ENCODE results near the gene TGM3. TPM values are rescaled to one million over a fixed set of nuclear protein-coding genes. Genes with fewer than 3 reads are reported as not detected.

The TGM3 gene
- total RNA-seq, 1 experiment from 2014 or later = not detected

DNA sequence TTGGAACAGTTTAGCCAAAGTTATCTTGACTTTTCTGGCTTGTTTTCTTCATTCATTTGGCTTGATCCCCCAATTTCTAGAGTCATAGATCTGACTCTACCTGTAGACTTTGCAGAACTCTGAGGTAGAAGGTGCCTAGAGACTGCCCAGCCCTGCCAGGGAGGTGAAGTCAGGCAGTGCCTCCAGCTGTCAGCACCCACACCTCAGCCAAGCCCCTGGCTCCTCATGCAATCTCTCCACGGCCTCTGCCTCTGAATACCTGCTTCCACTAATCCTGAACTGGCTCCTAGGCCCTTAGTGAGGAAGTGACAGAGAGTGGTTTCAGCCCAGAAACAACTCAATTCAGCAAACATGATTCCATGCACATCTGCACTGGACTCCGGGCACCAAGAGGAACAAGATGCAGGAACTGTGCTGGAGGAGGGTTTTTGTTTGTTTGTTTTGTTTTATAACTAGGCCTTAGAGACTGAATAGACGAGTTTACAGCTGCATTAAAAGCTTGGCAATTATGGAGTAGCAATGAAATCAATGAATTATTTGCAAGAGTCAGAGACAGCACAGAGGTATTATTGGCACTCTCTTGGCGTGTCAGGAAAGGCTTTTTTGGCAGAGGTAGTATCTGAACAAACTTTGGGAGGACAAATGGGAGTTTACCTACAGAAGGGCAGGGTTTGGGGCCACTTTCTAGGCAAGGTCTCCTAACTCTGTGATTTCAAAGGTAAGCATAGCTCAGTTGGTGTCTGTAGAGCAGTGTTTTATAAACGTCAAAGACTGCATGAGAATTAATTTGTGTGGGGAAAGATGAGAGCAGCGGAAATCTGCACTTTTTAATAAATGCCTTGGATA lies 25.2 kb downstream of the TGM3 start:
- no peaks in the 10 kb centered on the region for H3K36me3 ChIP-seq (ENCODE audit: control insufficient read depth in 1 of 2, insufficient read depth in 2 of 2, low read length in 2 of 2)
- H3K9me3 ChIP-seq (ENCODE audit: control insufficient read depth in 1 of 2, insufficient read depth in 1 of 2, low read depth in 1 of 2, low read length in 2 of 2) = no peaks in the 10 kb centered on the region
- ATAC-seq = no peak
- TF ChIP-seq, protein P1, sequence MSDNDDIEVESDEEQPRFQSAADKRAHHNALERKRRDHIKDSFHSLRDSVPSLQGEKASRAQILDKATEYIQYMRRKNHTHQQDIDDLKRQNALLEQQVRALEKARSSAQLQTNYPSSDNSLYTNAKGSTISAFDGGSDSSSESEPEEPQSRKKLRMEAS (IDR thresholded peaks at IDR 0.05) = no peak
- no peak for TF ChIP-seq EZH2phosphoT487 (IDR thresholded peaks at IDR 0.05; ENCODE audit: borderline replicate concordance)
- TF ChIP-seq CEBPB (IDR thresholded peaks at IDR 0.05; ENCODE audit: low read depth) = no peak
- TF ChIP-seq TCF7L2 (IDR thresholded peaks at IDR 0.05; ENCODE audit: borderline replicate concordance, extremely low read depth, insufficient read depth, insufficient read length) = no peak
- no peak for TF ChIP-seq FOSL1 (IDR thresholded peaks at IDR 0.05; ENCODE audit: low read depth)
- TF ChIP-seq CTCF (IDR thresholded peaks at IDR 0.05 in 2 of 3, conservative IDR thresholded peaks at IDR 0.05 in 1 of 3; ENCODE audit: borderline replicate concordance in 1 of 3, insufficient read depth in 1 of 3, low read depth in 2 of 3, low read length in 2 of 3) = no peak
- no peak for TF ChIP-seq RAD21 (IDR thresholded peaks at IDR 0.05; ENCODE audit: low read depth)
- no peaks in the 10 kb centered on the region for H3K79me2 ChIP-seq (ENCODE audit: insufficient read depth, low read length)
- no peaks in the 10 kb centered on the region for H4K20me1 ChIP-seq (ENCODE audit: insufficient read depth)
- H3K4me2 ChIP-seq (ENCODE audit: low read length) = no peak overlapping the region
- H3K4me3 ChIP-seq (replicated peaks in 1 of 2; ENCODE audit: low read depth in 1 of 2, low read length in 2 of 2) = no peak overlapping the region
- no TSS peak for BruUV-seq (replicated peaks)
- no peak overlapping the region for H3K27ac ChIP-seq (ENCODE audit: low read depth, low read length)
- no peak overlapping the region for H2AFZ ChIP-seq (ENCODE audit: low read depth, low read length, poor library complexity, severe bottlenecking)
- no peak overlapping the region for H3K9ac ChIP-seq (ENCODE audit: low read length)
- POLR2A ChIA-PET = no interaction called here
- no peaks in the 10 kb centered on the region for H3K9me2 ChIP-seq (ENCODE audit: insufficient read depth)
- intact Hi-C loops (cut with micrococcal nuclease) = no loop called here
- no peak for DNase-seq (ENCODE audit: low read depth, low spot score)
- peaks cover 0 to 8% of the 10 kb centered on the region in 2 experiments; a peak in 1 of 4 replicates for H3K4me1 ChIP-seq (ENCODE audit: control insufficient read depth in 1 of 2, insufficient read depth in 2 of 2, low read length in 2 of 2)
- RAD21 ChIA-PET (ENCODE audit: low non-redundant PET in 1 of 2, low total read pairs in 2 of 2, uncharacterized antibody in 2 of 2, unreplicated experiment in 2 of 2) = no interaction called here
- CTCF ChIA-PET = no interaction called here
- 0 out of 2 replicates have a peak, but pooled peaks cover 12% of the 10 kb centered on the region for H3K27me3 ChIP-seq (ENCODE audit: insufficient read depth, low read length)

Measured in HCT116 (cell line).